Measurements from ENCODE around the gene MMD. TPM values are rescaled to one million over a fixed set of nuclear protein-coding genes. Genes with fewer than 3 reads are reported as not detected.
"Not testable (repeated sequence)": the region's sequence is repeated elsewhere in the genome, so short reads cannot be mapped to it uniquely, and the experiment has no call there.

The MMD gene
- total RNA-seq, 1 experiment from 2014 or later, result 26.9 TPM

- TF ChIP-seq REST (IDR thresholded peaks at IDR 0.05; ENCODE audit: insufficient read depth in 1 of 2, low read depth in 2 of 2, low read length in 1 of 2), result no peak
- in situ Hi-C loops (cut with HindIII; ENCODE audit: low pct_unique_long_range_greater_than_20kb, low sequenced_read_pairs), result no loop called here
Observed at GRCh38 chr17:55448681-55449080, 27.0 kb upstream of the MMD start.

GRCh38 chr17:55446581-55447205 lies 25.1 kb upstream of the MMD start:
- no peak for TF ChIP-seq TCF7L2 (IDR thresholded peaks at IDR 0.05; ENCODE audit: low read depth, low read length)
- no peak for TF ChIP-seq REST (IDR thresholded peaks at IDR 0.05; ENCODE audit: insufficient read depth in 1 of 2, low read depth in 2 of 2, low read length in 1 of 2)
- TF ChIP-seq SIN3A (IDR thresholded peaks at IDR 0.05; ENCODE audit: borderline replicate concordance, insufficient read depth, low read depth, low read length), result no peak
- TF ChIP-seq, protein P1, sequence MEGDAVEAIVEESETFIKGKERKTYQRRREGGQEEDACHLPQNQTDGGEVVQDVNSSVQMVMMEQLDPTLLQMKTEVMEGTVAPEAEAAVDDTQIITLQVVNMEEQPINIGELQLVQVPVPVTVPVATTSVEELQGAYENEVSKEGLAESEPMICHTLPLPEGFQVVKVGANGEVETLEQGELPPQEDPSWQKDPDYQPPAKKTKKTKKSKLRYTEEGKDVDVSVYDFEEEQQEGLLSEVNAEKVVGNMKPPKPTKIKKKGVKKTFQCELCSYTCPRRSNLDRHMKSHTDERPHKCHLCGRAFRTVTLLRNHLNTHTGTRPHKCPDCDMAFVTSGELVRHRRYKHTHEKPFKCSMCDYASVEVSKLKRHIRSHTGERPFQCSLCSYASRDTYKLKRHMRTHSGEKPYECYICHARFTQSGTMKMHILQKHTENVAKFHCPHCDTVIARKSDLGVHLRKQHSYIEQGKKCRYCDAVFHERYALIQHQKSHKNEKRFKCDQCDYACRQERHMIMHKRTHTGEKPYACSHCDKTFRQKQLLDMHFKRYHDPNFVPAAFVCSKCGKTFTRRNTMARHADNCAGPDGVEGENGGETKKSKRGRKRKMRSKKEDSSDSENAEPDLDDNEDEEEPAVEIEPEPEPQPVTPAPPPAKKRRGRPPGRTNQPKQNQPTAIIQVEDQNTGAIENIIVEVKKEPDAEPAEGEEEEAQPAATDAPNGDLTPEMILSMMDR (IDR thresholded peaks at IDR 0.05), result no peak
- no peak for TF ChIP-seq POLR2AphosphoS5 (IDR thresholded peaks at IDR 0.05; ENCODE audit: low read depth, low read length)
- H3K9me3 ChIP-seq (ENCODE audit: control insufficient read depth, insufficient read depth, low read depth, low read length), result no peaks in the 10 kb centered on the region
- no peaks in the 10 kb centered on the region for H3K36me3 ChIP-seq (ENCODE audit: control insufficient read depth, insufficient read depth, low read length)
- H3K27me3 ChIP-seq (ENCODE audit: control insufficient read depth, insufficient read depth, low read length), result no peaks in the 10 kb centered on the region
- DNase-seq (ENCODE audit: low read depth, low spot score) (no peak), ATAC-seq (no peak)
- in situ Hi-C loops (cut with HindIII; ENCODE audit: low pct_unique_long_range_greater_than_20kb, low sequenced_read_pairs), result no loop called here
- no peaks in the 10 kb centered on the region for H3K4me1 ChIP-seq (ENCODE audit: control insufficient read depth, insufficient read depth, low read length)
- BruUV-seq (replicated peaks), result no TSS peak
- CTCF ChIA-PET, result interaction anchor here (0.6 kb wide), 1 partner anchor 1684 kb away, joined by 3 read pairs; no protein-coding TSS in a partner anchor
- H3K4me3 ChIP-seq (ENCODE audit: low read depth in 2 of 2, low read length in 2 of 2), result no peak overlapping the region
- POLR2A ChIA-PET, result no interaction called here
- no peak overlapping the region for H3K27ac ChIP-seq (ENCODE audit: low read length)
- intact Hi-C loops (cut with micrococcal nuclease; ENCODE audit: unreplicated experiment), result no loop called here

More at GRCh38 chr17:55448681-55449080, 27.0 kb upstream of the MMD start:
- no peaks in the 10 kb centered on the region for H3K27me3 ChIP-seq (ENCODE audit: control insufficient read depth, insufficient read depth, low read length)
- no TSS peak for BruUV-seq (replicated peaks)
- POLR2A ChIA-PET, result no interaction called here
- H3K36me3 ChIP-seq (ENCODE audit: control insufficient read depth, insufficient read depth, low read length), result no peaks in the 10 kb centered on the region
- no peaks in the 10 kb centered on the region for H3K4me1 ChIP-seq (ENCODE audit: control insufficient read depth, insufficient read depth, low read length)
- DNase-seq (ENCODE audit: low read depth, low spot score) (no peak), ATAC-seq (no peak)
- CTCF ChIA-PET, result no interaction called here
- H3K4me3 ChIP-seq (ENCODE audit: low read depth in 2 of 2, low read length in 2 of 2), result no peak overlapping the region
- no peaks in the 10 kb centered on the region for H3K9me3 ChIP-seq (ENCODE audit: control insufficient read depth, insufficient read depth, low read depth, low read length)
- intact Hi-C loops (cut with micrococcal nuclease; ENCODE audit: unreplicated experiment), result no loop called here
- no peak overlapping the region for H3K27ac ChIP-seq (ENCODE audit: low read length)

GRCh38 chr17:55446004-55446403 lies 24.4 kb upstream of the MMD start:
- POLR2A ChIA-PET; H3K4me1 ChIP-seq (ENCODE audit: control insufficient read depth, insufficient read depth, low read length); DNase-seq (ENCODE audit: low read depth, low spot score); H3K36me3 ChIP-seq (ENCODE audit: control insufficient read depth, insufficient read depth, low read length); H3K27ac ChIP-seq (ENCODE audit: low read length); intact Hi-C loops (cut with micrococcal nuclease; ENCODE audit: unreplicated experiment); H3K27me3 ChIP-seq (ENCODE audit: control insufficient read depth, insufficient read depth, low read length); CTCF ChIA-PET; ATAC-seq; H3K9me3 ChIP-seq (ENCODE audit: control insufficient read depth, insufficient read depth, low read depth, low read length); BruUV-seq (replicated peaks); in situ Hi-C loops (cut with HindIII; ENCODE audit: low pct_unique_long_range_greater_than_20kb, low sequenced_read_pairs); H3K4me3 ChIP-seq (ENCODE audit: low read depth in 2 of 2, low read length in 2 of 2): not testable (repeated sequence)
